Activated B cell treated with CpG ODN at 0.5 μM for 24 hours (primary cell): Measurements from ENCODE around the gene TMUB1. TPM values are rescaled to one million over a fixed set of nuclear protein-coding genes. Genes with fewer than 3 reads are reported as not detected.

Experiments
- ATAC-seq: fragments of 200-7000 bp; cut with Tn5 transposase; one replicate; pipeline ENCODE4 v1.10.0; 2021; ENCODE audit warnings: low read depth, mild to moderate bottlenecking, moderate library complexity
- CTCF ChIA-PET: fragments of 350-600 bp; sonication (Branson Sonifier 250); formaldehyde crosslinking; loops from one replicate; lab custom pipeline; 2021; ENCODE audit warnings: antibody characterized with exemption; lab: Charles Lee
- POLR2A ChIA-PET: fragments of 350-600 bp; sonication (Branson Sonifier 250); formaldehyde crosslinking; loops from one replicate; lab custom pipeline; 2021; ENCODE audit warnings: antibody characterized with exemption; lab: Charles Lee
- DNase-seq: peaks from one replicate; pipeline ENCODE4 v3.0.0; 2022
- H3K27ac Mint-ChIP-seq: one replicate; pipeline ENCODE4 v1.8.0; 2020; ENCODE audit warnings: mixed read lengths
- H3K27me3 Mint-ChIP-seq: one replicate; pipeline ENCODE4 v1.8.0; 2021; ENCODE audit warnings: mixed read lengths
- H3K36me3 Mint-ChIP-seq: one replicate; pipeline ENCODE4 v1.8.0; 2021; ENCODE audit warnings: low read depth, mixed read lengths
- H3K4me1 Mint-ChIP-seq: one replicate; pipeline ENCODE4 v1.8.0; 2021; ENCODE audit warnings: mixed read lengths
- H3K4me3 Mint-ChIP-seq: one replicate; pipeline ENCODE4 v1.8.0; 2020; ENCODE audit warnings: mild to moderate bottlenecking, mixed read lengths
- H3K9me3 Mint-ChIP-seq: one replicate; pipeline ENCODE4 v1.8.0; 2020; ENCODE audit warnings: mixed read lengths
- intact Hi-C: fragments of 100-400 bp; cut with micrococcal nuclease; formaldehyde crosslinking; loops from one replicate; pipeline ENCODE4 v1.15.1; 2024
- total RNA-seq: library from RNA; stranded (reverse); gene quantifications from 2 replicates; pipeline ENCODE4 v1.2.3, GENCODE V29; 2022
- TF ChIP-seq, protein P1 (sequence below): fragments of 200-600 bp; IDR thresholded peaks from one replicate; pipeline ENCODE4 v1.8.0; 2022; ENCODE audit warnings: antibody characterized with exemption, mild to moderate bottlenecking

The TMUB1 gene
- total RNA-seq, 1 donor from 2014 or later, result 40.5 TPM

DNA sequence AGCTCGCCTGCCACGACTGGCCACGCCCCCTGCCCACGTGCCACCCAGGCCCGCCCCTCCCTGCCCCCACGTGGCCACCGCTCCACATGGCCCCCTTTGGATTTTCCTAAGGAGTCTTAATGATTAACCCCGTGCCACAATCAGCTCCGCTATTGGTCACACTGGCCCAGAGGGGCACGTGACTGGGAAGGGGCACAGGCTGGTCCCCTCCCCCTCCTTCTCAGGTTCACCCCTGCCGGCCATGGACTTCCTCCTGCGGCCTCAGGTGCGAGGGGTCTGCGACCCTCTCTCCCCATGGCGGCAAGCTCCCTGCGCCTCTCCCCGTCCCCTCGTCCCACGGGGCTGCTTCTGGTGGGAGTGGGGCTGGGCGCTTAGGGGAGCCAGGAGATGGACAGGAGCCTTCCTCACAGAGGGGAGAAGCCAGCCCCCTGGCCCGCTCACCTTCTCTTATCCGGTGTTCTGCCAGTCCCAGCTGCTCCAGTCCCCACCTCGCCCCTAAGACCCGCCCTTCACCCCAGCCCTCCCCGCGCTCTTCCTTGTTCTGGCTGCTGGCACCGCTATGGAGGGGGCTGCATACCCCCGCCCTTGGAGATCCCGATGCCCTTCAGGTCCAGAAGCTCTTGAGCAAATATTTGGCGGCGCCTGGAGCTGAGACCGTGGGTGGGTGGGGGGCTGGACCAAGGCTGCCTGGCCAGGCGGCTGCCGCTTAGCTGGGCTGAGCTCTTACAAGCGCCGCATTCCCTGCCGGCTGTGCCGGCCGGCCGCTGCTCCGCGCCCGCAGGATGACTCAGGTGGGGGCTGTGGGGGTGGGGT, 20.7 kb downstream of the TMUB1 start:
- DNase-seq (no peak), ATAC-seq (no peak)
- peaks cover 27% of the 10 kb centered on the region for H3K4me1 Mint-ChIP-seq
- H3K4me3 Mint-ChIP-seq, result no peak overlapping the region
- H3K27me3 Mint-ChIP-seq, result no peaks in the 10 kb centered on the region
- ChIA-PET CTCF (no interaction called here), POLR2A (interaction anchor here (0.6 to 0.9 kb wide), 2 partner anchors 50 to 814 kb away, joined by 3 read pairs; partner anchors contain the start of gene PRKAG2)
- H3K9me3 Mint-ChIP-seq, result no peaks in the 10 kb centered on the region
- intact Hi-C loops, result no loop called here
- TF ChIP-seq, protein P1, sequence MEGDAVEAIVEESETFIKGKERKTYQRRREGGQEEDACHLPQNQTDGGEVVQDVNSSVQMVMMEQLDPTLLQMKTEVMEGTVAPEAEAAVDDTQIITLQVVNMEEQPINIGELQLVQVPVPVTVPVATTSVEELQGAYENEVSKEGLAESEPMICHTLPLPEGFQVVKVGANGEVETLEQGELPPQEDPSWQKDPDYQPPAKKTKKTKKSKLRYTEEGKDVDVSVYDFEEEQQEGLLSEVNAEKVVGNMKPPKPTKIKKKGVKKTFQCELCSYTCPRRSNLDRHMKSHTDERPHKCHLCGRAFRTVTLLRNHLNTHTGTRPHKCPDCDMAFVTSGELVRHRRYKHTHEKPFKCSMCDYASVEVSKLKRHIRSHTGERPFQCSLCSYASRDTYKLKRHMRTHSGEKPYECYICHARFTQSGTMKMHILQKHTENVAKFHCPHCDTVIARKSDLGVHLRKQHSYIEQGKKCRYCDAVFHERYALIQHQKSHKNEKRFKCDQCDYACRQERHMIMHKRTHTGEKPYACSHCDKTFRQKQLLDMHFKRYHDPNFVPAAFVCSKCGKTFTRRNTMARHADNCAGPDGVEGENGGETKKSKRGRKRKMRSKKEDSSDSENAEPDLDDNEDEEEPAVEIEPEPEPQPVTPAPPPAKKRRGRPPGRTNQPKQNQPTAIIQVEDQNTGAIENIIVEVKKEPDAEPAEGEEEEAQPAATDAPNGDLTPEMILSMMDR, result no peak
- no peak overlapping the region for H3K27ac Mint-ChIP-seq
- peaks cover 33% of the 10 kb centered on the region for H3K36me3 Mint-ChIP-seq

DNA sequence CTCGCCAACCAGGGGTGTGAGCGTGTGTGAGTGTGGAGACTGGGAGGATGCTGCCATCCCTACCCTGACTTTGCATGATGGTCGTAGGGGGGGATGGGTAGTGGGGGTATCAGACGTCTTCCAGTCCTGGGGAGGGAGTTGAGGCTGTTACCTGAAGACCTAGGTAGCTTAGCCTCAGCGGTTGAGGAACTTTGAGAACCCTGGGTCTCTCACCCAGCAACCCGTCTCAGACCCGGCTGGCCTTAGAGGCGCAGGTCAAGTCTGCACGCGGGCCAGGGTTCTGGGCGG, 21.2 kb downstream of the TMUB1 start:
- ChIA-PET POLR2A (no interaction called here), CTCF (no interaction called here)
- Mint-ChIP-seq H3K36me3 (peaks cover 28% of the 10 kb centered on the region), H3K9me3 (no peaks in the 10 kb centered on the region), H3K27ac (no peak overlapping the region), H3K27me3 (no peaks in the 10 kb centered on the region), H3K4me1 (peaks cover 33% of the 10 kb centered on the region), H3K4me3 (no peak overlapping the region)
- ATAC-seq, result no peak
- intact Hi-C loops, result no loop called here
- no peak for DNase-seq
- TF ChIP-seq, protein P1, result no peak

DNA sequence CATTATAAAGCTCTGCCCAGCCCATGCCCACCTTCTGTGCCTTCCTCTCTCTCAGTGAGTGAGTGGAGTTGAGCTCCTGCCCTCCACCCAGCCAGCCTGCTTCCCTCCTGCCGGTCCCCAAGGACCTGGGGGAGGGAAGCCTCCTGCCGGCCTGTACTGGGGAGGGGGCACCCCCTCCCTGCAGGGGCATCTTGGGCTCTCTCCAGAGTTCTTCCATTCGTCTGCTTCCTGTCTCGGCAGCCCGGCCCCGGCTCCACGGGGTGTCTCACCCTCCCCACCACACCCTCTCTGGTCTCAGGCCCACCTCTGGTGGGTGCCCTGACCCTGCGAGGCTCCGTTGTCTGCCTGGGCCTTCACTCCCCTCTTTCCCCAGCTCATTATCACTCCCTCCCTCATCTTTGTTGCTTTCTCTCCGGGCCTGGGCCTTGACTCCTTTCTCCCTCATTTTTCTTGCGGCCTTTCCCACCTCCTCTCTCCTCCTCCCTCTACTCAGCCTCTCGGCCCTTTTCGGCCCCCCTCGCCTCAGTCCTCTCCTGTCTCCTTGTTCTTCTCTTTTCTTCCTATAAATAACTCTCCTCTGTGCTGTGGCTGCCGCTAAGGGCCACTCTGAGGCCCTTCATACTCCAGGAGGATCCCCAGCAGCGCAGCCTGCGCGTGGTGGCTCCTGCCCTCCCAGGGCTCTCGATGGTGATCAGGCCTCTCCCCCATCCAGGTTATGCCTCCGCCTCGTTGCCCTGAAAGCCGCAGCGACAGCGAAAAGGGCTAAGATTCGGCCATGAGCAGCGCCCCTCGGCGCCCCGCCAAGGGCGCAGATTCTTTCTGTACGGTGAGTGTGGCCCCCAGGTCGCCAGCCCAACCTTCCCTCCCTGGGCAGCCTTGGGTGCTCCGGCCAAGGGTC, 21.8 kb downstream of the TMUB1 start:
- H3K27me3 Mint-ChIP-seq, result no peaks in the 10 kb centered on the region
- ChIA-PET POLR2A (interaction anchor here (0.6 to 3.2 kb wide), 3 partner anchors 15 to 19 kb away, joined by 3 to 14 read pairs (median 3); partner anchors contain the start of gene FASTK), CTCF (no interaction called here)
- no peak overlapping the region for H3K27ac Mint-ChIP-seq
- H3K36me3 Mint-ChIP-seq, result peaks cover 26% of the 10 kb centered on the region
- no peaks in the 10 kb centered on the region for H3K9me3 Mint-ChIP-seq
- TF ChIP-seq, protein P1, result no peak
- H3K4me1 Mint-ChIP-seq, result peaks cover 36% of the 10 kb centered on the region
- intact Hi-C loops, result no loop called here
- H3K4me3 Mint-ChIP-seq, result peak overlapping the region; percentile 92
- DNase-seq, result no peak
- no peak for ATAC-seq

DNA sequence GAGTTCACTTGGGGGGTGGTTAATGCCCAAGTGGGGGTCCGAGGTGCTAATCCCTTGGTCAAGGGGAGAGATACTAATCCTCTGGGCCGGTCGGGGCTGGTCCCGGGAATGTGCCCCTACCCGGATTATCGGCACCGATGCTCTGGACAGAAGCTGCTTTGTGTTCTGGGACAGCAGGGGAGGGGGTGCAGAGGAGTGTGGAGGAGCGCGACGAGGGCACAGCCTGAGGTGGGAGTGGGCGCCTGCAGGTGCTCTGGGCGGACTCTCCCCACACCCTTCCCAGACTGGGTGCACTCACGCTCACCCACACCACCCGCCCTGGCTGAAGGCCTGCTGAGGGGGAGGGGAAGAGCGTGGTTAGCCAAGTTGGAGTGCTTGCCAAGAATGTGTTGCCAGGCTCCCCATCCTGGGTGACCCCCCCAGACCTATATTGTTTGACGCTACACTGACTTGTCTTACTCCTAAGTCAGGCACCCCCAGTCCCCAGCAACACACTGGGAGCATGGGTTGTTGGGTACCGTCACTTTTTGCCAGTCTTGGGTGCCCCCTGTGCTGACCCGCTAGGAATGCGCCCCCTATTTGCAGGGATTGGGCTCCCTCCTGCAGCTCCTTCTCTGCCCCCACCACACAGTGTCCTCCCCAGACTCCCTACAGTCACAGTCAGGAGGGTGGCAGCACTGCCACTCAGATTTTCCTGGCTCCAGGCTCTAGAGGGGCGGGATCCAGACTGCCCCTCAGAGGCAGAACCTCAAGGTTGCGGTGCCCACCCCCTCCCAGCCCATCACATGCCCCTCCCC, 22.7 kb downstream of the TMUB1 start:
- no peaks in the 10 kb centered on the region for H3K27me3 Mint-ChIP-seq
- no peak for DNase-seq
- peak overlapping the region; percentile 92 for H3K4me3 Mint-ChIP-seq
- H3K27ac Mint-ChIP-seq, result no peak overlapping the region
- CTCF ChIA-PET, result interaction anchor here (0.7 kb wide), 1 partner anchor 28 kb away, joined by 3 read pairs; no protein-coding TSS in a partner anchor
- POLR2A ChIA-PET, result interaction anchor here (0.6 to 3.2 kb wide), 4 partner anchors 16 to 32 kb away, joined by 3 to 19 read pairs (median 8); partner anchors contain the start of genes ABCB8 and FASTK
- H3K9me3 Mint-ChIP-seq, result no peaks in the 10 kb centered on the region
- no peak for ATAC-seq
- intact Hi-C loops, result no loop called here
- TF ChIP-seq, protein P1, result no peak
- peaks cover 36% of the 10 kb centered on the region for H3K4me1 Mint-ChIP-seq
- peaks cover 23% of the 10 kb centered on the region for H3K36me3 Mint-ChIP-seq
